Endodermal cell (in vitro differentiated cells): Measurements from ENCODE around the gene ARSJ. TPM values are rescaled to one million over a fixed set of nuclear protein-coding genes. Genes with fewer than 3 reads are reported as not detected.

Experiments used
- DNase-seq: peaks from one replicate; pipeline ENCODE4 v3.0.0-alpha.2; 2017
- H3K27ac ChIP-seq: 2 replicates; pipeline ENCODE4 v1.5.1; 2013; ENCODE audit warnings: mild to moderate bottlenecking, low read depth, low read length, moderate library complexity
- H3K27me3 ChIP-seq: 2 replicates; pipeline ENCODE4 v1.6.1; 2013; ENCODE audit warnings: mild to moderate bottlenecking, low read length, moderate library complexity; ENCODE audit not compliant: insufficient read depth, control insufficient read depth, poor library complexity, severe bottlenecking
- H3K36me3 ChIP-seq: 2 replicates; pipeline ENCODE4 v1.7.0; 2013; ENCODE audit warnings: mild to moderate bottlenecking, low read length, moderate library complexity; ENCODE audit not compliant: control insufficient read depth, insufficient read depth
- H3K4me1 ChIP-seq: one replicate; pipeline ENCODE4 v1.7.0; 2013; ENCODE audit warnings: low read length; ENCODE audit not compliant: control insufficient read depth, insufficient read depth
- H3K4me3 ChIP-seq: 2 replicates; pipeline ENCODE4 v1.5.1; 2013; ENCODE audit warnings: mild to moderate bottlenecking, low read length, moderate library complexity
- H3K9ac ChIP-seq: 2 replicates; pipeline ENCODE4 v1.6.1; 2013; ENCODE audit warnings: mild to moderate bottlenecking, low read length, moderate library complexity; ENCODE audit not compliant: poor library complexity, severe bottlenecking; ENCODE audit errors: extremely low read depth
- H3K9me3 ChIP-seq: 2 replicates; pipeline ENCODE4 v1.6.1; 2013; ENCODE audit warnings: mild to moderate bottlenecking, low read length, moderate library complexity; ENCODE audit not compliant: control insufficient read depth
- H3K27ac Mint-ChIP-seq: 2 replicates; pipeline ENCODE4 v1.8.0; 2020; ENCODE audit warnings: mixed read lengths
- H3K27me3 Mint-ChIP-seq: 2 replicates; pipeline ENCODE4 v1.8.0; 2021; ENCODE audit warnings: mild to moderate bottlenecking, mixed read lengths; ENCODE audit not compliant: insufficient read depth
- H3K36me3 Mint-ChIP-seq: 2 replicates; pipeline ENCODE4 v1.8.0; 2020; ENCODE audit warnings: low read depth, mixed read lengths
- H3K4me1 Mint-ChIP-seq: 2 replicates; pipeline ENCODE4 v1.8.0; 2020; ENCODE audit warnings: mixed read lengths
- H3K4me3 Mint-ChIP-seq: 2 replicates; pipeline ENCODE4 v1.8.0; 2020; ENCODE audit warnings: mild to moderate bottlenecking, moderate library complexity, mixed read lengths
- H3K9me3 Mint-ChIP-seq: 2 replicates; pipeline ENCODE4 v1.8.0; 2020; ENCODE audit warnings: mild to moderate bottlenecking, mixed read lengths
- CTCF ChIP-seq: fragments of 200-600 bp; sonication (generic); conservative IDR thresholded peaks from 2 replicates; pipeline ENCODE4 v1.5.0; 2021; ENCODE audit warnings: antibody characterized with exemption, mild to moderate bottlenecking
- WGBS, 2 experiments: methylation state at CpG; one replicate each; pipeline versions ENCODE4 v1.1.5 to v1.1.7; 2013; ENCODE audit warnings: missing lambda C conversion rate in 2 of 2, mixed read lengths in 1 of 2; ENCODE audit not compliant: insufficient coverage in 1 of 2, insufficient read length in 1 of 2; 5-methylcytosine and 5-hydroxymethylcytosine counted together
- total RNA-seq, 2 donors: library from RNA; stranded (reverse); fragmentation: NEBNext Ultra II Directional in 1 of 2; extraction: Animal tissue kit (Norgen Biotek cat#: 25700) in 1 of 2; gene quantifications; 2 replicates in 1 of 2; 3 replicates in 1 of 2; pipeline ENCODE4 v1.2.1, GENCODE V29; 2021

Gene ARSJ
- total RNA-seq, 2 donors from 2014 or later: 0.35 to 0.77 TPM

GRCh38 chr4:113973345-113973744, 6.1 kb downstream of the ARSJ start:
- no peaks in the 10 kb centered on the region for H3K36me3 ChIP-seq
- peaks cover 15% of the 10 kb centered on the region for H3K27me3 ChIP-seq
- Mint-ChIP-seq H3K9me3 (no peaks in the 10 kb centered on the region), H3K36me3 (no peaks in the 10 kb centered on the region), H3K4me1 (no peaks in the 10 kb centered on the region), H3K27ac (no peak overlapping the region), H3K27me3 (peaks cover 15% of the 10 kb centered on the region), H3K4me3 (no peak overlapping the region)
- H3K9ac ChIP-seq: no peak overlapping the region
- no peaks in the 10 kb centered on the region for H3K4me1 ChIP-seq
- TF ChIP-seq CTCF: no peak
- no peak overlapping the region for H3K4me3 ChIP-seq
- DNase-seq: no peak
- no peaks in the 10 kb centered on the region for H3K9me3 ChIP-seq
- no peak overlapping the region for H3K27ac ChIP-seq
- WGBS, 2 experiments: 91 to 100% methylated on average over 1 to 3 of the region's 3 CpGs

- no peaks in the 10 kb centered on the region for H3K9me3 Mint-ChIP-seq
- H3K36me3 ChIP-seq: no peaks in the 10 kb centered on the region
- H3K4me1 Mint-ChIP-seq: no peaks in the 10 kb centered on the region
- H3K4me3 ChIP-seq: no peak overlapping the region
- H3K27me3 Mint-ChIP-seq: peaks cover 9% of the 10 kb centered on the region
- WGBS, 2 experiments: 89 to 93% methylated on average over 3 to 4 of the region's 4 CpGs
- H3K4me1 ChIP-seq: no peaks in the 10 kb centered on the region
- H3K36me3 Mint-ChIP-seq: no peaks in the 10 kb centered on the region
- TF ChIP-seq CTCF: no peak
- H3K9ac ChIP-seq: no peak overlapping the region
- no peaks in the 10 kb centered on the region for H3K9me3 ChIP-seq
- no peak overlapping the region for H3K4me3 Mint-ChIP-seq
- H3K27ac ChIP-seq: no peak overlapping the region
- H3K27me3 ChIP-seq: peaks cover 10% of the 10 kb centered on the region
- DNase-seq: no peak
- no peak overlapping the region for H3K27ac Mint-ChIP-seq
Observed at GRCh38 chr4:113972781-113973180, 6.7 kb downstream of the ARSJ start.

- 88% methylated on average over 2 of the region's 2 CpGs; no CpG with 5 or more reads in 1 of the 2 experiments for WGBS, 2 experiments
Observed at GRCh38 chr4:113971706-113972360, 7.6 kb downstream of the ARSJ start.

More at GRCh38 chr4:113971706-113972360, 7.6 kb downstream of the ARSJ start:
- DNase-seq: no peak
- H3K9ac ChIP-seq: no peak overlapping the region
- no peaks in the 10 kb centered on the region for H3K36me3 Mint-ChIP-seq
- peaks cover under 1% of the 10 kb centered on the region for H3K27me3 ChIP-seq
- no peaks in the 10 kb centered on the region for H3K9me3 Mint-ChIP-seq
- H3K36me3 ChIP-seq: no peaks in the 10 kb centered on the region
- no peaks in the 10 kb centered on the region for H3K4me1 Mint-ChIP-seq
- no peaks in the 10 kb centered on the region for H3K9me3 ChIP-seq
- no peak overlapping the region for H3K4me3 ChIP-seq
- no peak overlapping the region for H3K27ac Mint-ChIP-seq
- H3K4me1 ChIP-seq: no peaks in the 10 kb centered on the region
- no peak overlapping the region for H3K4me3 Mint-ChIP-seq
- H3K27ac ChIP-seq: no peak overlapping the region
- H3K27me3 Mint-ChIP-seq: no peaks in the 10 kb centered on the region
- no peak for TF ChIP-seq CTCF
